Measurements from ENCODE around the gene FBXW5.

- TF ChIP-seq CTCF (IDR thresholded peaks at IDR 0.05; ENCODE audit: extremely low read depth in 1 of 2, insufficient read depth in 1 of 2, low read depth in 1 of 2, low read length in 2 of 2) (no peak), MYC (IDR thresholded peaks at IDR 0.05; ENCODE audit: low read depth, low read length) (no peak), POLR2A (IDR thresholded peaks at IDR 0.05; ENCODE audit: low read depth, low read length) (no peak), EZH2 (IDR thresholded peaks at IDR 0.05; ENCODE audit: borderline replicate concordance, low read depth, low read length, severe bottlenecking) (no peak), MAX (IDR thresholded peaks at IDR 0.05; ENCODE audit: insufficient read depth, insufficient read length) (no peak), POLR2AphosphoS5 (IDR thresholded peaks at IDR 0.05; ENCODE audit: insufficient read depth, low read depth, low read length) (no peak)
Measured at GRCh38 chr9:136954270-136955083, 9.9 kb upstream of the FBXW5 start.

Data from endothelial cell of umbilical vein (primary cell).